GM12874 (cell line): ENCODE results near the gene KRT76.

Source experiments
- TF ChIP-seq, protein P1 (sequence below): IDR thresholded peaks from 2 replicates; pipeline ENCODE4 v1.5.1; 2011; ENCODE audit warnings: low read depth, mild to moderate bottlenecking, control low read depth, low read length, moderate library complexity; ENCODE audit not compliant: insufficient read depth

Gene KRT76

DNA sequence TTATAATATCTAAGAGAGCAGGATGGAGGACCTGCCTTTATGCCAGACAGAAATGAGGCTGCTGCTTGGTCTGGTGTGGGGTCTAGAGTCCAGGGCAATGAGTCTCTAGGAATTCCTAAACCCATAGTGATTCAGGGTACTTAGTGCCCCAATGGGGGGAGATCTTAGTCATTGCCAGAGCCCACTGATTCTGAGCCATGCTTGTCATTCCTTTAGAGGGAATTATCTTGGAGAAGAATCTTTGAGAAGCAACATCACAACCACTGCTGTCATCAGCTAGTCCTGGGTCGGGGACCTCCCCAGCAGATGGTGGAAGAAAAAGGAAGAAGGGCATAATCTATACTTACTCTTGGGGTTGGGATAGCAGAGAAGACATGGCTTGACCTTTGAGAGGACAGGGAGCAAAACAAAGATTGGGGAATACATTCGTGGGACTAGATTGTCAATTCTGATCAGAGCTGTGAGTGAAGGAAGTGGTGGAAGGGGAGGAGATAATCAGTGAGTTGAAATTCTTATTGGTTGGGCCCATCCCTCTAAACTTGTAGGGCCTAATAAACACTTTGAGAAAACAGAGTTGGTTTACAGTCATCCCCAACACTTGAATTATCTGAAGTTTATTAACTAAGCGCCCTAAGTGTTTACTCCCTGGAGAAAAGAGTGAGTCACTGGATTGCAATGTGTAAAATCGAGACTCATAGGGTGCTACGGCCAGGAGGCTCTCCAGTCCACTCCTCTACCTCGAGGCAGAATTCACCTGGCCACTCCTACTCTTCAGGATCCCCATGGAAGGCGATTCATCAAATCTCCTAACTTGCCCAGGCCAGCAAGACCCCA lies 21.7 kb upstream of the KRT76 start:
- TF ChIP-seq, protein P1, sequence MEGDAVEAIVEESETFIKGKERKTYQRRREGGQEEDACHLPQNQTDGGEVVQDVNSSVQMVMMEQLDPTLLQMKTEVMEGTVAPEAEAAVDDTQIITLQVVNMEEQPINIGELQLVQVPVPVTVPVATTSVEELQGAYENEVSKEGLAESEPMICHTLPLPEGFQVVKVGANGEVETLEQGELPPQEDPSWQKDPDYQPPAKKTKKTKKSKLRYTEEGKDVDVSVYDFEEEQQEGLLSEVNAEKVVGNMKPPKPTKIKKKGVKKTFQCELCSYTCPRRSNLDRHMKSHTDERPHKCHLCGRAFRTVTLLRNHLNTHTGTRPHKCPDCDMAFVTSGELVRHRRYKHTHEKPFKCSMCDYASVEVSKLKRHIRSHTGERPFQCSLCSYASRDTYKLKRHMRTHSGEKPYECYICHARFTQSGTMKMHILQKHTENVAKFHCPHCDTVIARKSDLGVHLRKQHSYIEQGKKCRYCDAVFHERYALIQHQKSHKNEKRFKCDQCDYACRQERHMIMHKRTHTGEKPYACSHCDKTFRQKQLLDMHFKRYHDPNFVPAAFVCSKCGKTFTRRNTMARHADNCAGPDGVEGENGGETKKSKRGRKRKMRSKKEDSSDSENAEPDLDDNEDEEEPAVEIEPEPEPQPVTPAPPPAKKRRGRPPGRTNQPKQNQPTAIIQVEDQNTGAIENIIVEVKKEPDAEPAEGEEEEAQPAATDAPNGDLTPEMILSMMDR, result no peak

DNA sequence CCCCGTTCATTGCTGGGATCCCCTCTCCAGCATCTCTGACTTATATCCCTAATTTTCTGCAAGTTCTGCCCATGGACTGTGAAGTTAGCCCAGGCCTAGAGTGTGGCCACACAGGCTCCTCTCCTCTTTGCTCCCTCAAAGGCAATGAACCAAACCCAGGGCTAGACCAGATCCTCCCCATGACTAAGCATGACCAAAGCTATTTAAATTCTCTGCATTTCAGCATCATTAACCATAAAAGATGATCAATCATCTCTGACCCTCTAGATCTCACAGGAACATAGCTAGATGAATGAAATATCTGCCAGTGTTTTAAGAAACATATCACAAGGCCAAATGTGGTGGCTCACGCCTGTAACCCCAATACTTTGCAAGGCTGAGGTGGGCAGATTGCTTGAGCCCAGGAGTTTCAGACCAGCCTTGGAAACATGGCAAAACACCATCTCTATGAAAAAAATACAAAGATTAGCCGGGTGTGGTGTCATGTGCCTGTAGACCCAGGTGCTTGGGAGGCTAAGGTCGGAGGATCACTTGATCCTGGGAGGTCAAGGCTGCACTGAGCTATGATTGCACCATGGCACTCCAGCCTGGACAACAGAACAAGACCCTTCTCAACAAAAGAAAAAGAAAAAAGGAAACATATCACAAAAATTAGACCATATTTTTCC lies 21.0 kb upstream of the KRT76 start:
- TF ChIP-seq, protein P1, result no peak

DNA sequence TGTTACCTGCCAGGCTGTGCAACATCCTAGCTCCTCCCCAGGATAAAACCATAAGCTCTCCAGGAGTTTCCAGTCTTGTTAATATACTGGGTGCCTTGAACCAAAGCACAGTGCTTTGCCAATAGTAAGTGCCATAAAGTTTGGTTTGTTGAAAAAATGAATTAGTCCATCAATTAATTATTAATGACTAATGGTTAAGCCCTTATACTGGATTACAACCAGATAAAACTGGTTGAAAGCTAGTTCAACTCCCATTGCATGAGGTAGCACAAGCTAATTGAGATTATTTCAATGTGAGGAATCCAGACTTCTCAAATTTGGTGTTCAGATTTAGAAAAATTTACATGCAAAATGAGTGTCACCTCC lies 20.4 kb upstream of the KRT76 start:
- TF ChIP-seq, protein P1, result no peak

DNA sequence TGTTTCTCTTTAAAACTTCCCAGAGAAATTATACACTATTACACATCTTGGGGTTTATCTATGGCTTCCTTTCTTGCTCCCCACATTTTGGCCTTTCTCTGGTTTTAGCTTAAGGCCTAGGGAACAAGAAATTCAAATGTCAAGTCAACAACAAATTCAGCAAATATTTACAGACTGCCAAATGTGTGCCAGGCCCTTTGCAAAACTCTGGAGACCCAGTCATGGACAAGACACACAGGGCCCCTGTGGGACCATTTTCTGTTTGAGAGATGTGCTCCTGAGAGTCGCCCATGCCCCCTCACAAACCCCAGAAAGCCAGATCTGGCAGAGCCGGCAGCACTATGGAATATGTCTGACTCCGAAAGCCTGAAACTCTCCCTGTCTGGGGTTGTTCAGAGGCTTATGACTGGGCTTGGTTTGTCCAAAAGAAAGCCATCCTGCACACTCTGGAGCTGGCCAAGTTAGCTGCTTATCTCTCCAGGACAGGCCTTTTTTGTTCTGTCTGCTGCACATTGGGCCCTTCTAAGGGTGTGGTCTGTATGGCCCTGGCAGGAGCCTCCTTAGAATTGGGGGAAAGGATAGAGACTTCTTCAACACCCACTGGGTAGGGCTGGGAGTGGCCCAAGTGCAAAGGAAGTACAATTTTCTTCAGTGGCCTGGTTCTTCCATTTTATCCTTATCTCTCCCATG lies 19.8 kb upstream of the KRT76 start:
- TF ChIP-seq, protein P1, result no peak

DNA sequence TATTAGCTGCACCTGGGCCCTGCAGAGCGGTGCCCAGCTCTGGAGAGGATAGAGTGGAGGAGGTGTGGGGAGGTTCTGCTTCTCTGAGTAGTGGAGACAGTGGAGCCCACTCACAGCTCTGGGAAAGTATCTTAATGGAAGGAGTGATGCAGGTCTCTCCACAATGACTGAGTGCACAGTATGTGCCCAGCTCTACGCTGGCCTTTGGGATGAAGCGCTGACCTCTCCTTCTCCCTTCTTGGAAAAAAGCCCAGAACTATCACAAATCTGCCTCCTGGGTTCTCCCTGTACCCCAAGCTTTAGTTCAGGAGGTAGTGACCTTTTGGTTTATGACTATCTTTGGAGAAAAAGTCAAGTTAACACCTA lies 19.3 kb upstream of the KRT76 start:
- TF ChIP-seq, protein P1, result no peak

DNA sequence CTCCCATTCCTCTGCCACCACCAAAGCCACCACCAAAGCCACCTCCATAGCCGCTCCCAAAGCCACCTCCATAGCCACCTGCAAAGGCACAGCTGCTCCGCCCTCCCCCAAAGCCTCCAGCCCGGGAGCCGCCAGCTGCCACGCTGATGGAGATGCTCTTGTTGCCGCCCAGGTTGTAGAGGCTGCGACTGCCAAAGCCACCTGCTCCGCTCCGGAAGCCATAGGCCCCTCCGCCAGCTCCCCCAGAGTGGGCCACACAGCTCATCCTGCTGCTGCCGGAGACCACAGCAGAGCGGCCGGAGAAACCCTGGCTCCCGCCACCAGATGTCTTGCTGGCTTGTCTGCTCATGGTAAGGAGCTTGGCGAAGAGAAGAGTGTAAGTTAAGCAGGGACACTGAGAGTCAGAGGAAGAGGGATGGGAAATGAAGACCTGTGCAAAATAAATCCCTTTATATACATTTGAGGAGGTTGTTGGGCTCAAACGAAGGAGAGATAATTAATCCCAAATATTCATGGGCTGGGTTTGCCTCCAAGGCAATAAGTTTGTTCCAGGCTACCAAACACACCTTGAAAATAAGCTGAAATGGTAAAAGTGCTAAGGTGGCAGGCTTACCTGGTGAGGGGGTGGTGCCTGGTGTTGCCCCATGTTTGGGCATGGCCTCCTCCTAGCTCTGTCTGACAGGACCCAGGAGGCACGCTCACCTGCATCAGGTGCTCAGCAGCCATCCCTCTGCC lies 18.7 kb upstream of the KRT76 start, which contains the start of gene KRT3:
KRT3 (minus strand) TSS at position 424 of the 735 bp plus-strand sequence; CDS start at position 349, 75 bp downstream.
- TF ChIP-seq, protein P1, result no peak
